HG03520 (cell line): ENCODE measurements around the gene MOB3B.
"Not testable (repeated sequence)": the region's sequence is repeated elsewhere in the genome, so short reads cannot be mapped to it uniquely, and the experiment has no call there.

Experiments used
- ATAC-seq: cut with Tn5 transposase; IDR thresholded peaks from one replicate; pipeline ENCODE4 v1.9.1; 2021; ENCODE audit warnings: mild to moderate bottlenecking, moderate library complexity; ENCODE audit not compliant: unreplicated experiment

MOB3B gene

DNA sequence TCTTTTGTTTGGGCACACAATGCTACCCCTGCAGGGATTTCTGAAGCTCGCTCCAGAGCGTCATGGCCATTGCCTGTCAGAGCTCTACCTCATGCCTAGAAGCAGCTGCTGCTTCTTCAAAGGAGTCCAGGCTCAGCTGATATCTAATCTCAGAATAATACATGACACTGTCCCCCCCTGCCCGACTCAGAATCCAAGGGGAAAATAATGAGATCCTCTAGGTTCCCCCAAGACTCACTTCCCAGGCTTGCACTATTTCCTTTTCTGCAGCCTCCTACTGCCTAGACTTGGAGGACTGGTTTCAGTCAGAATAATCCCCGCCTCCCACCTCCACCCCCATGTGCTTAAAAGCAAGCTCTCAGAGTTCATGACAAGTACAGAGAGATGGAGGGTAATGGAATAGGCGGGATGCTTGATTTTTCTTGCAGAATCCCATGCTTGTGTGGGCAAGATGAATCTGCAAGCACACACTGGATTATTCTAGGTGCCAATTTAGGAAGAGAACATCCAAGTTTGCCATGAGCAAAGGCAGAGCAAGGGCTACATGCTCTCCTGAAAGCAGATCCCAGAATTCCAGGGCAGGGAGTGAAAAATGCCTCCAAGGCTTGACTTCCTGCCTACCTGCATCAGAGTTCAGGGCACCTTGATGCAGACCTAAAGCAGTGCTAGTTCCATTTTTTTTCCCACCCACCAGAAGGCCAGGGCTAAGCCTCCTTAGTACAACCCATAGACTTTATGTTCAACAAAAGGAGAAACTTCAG lies 102.9 kb downstream of the MOB3B start:
- ATAC-seq, result no peak

- no peak for ATAC-seq
Measured at GRCh38 chr9:27425827-27426510, 103.6 kb downstream of the MOB3B start.

DNA sequence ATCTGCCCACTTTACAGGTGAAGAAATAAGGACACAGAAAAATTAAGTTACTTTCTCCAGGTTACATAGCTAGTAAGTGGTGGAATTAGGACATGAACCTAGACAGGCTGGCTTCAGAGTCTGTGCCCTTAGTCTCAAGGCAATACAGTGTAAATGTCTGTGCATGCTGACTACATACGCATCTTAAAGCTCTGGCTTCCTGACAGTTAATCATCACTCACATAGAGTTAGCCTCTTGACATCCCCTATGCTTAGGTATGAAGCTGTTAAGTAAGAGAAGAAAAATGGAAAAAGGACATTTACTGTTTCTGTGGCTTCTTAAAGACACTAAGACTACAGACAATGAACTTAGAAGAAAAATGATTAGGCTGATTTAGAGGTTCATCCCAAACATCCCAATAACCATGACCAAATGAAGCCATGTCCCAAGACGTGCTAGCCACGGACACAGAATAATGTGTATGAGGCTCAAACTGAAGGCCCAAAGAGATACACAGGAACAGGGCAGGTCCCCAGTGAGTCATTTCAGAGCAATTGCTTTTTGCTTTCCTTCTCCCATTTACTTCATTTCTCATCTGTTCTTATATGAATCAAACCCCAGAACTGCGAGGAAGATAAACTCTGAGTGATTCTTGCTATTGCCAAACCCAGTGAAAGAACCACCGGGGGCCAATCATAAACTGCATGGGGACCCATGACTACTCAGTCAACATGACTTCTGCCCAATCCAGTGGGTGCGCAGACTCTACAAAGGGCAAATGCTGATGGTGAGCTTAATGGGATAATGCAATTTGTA lies 105.5 kb downstream of the MOB3B start:
- ATAC-seq, result no peak

DNA sequence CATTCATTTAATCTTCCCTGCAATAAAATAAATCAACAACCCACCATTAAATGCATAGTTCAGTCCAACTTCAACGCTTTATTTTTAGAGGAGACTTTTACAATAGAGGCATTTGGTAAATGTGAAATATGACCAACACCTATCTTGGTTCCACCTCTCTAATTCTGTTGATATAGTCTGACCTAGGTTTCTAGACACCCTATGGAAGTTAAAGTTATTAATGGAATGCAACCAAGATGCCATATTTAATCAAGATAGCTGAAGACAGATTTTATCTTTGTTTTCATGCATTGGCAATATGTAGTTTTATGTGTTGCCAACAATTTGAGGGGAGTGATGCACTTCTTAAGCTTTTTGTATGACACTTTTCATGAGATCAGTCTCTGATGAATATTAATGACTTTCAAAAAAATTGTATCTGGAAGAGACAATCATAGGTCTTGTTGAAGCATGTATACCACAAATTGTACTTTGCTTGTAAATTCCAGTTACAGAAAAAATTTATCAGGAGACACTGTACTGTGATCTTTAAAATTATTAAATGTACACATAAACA lies 107.3 kb downstream of the MOB3B start:
- no peak for ATAC-seq

GRCh38 chr9:27421577-27421976 lies 108.0 kb downstream of the MOB3B start:
- no peak for ATAC-seq

DNA sequence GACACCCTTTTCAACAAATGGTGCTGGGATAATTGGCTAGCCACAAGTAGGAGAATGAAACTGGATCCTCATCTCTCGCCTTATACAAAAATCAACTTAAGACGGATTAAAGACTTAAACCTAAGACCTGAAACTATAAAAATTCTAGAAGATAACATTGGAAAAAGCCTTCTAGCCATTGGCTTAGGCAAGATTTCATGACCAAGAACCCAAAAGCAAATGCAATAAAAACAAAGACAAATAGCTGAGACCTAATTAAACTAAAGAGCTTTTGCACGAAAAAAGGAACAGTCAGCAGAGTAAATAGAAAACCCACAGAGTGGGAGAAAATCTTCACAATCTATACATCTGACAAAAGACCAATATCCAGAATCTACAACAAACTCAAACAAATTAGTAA lies 110.1 kb downstream of the MOB3B start:
- ATAC-seq, result not testable (repeated sequence)

- ATAC-seq, result no peak
Measured at GRCh38 chr9:27414220-27414761, 115.3 kb downstream of the MOB3B start.

DNA sequence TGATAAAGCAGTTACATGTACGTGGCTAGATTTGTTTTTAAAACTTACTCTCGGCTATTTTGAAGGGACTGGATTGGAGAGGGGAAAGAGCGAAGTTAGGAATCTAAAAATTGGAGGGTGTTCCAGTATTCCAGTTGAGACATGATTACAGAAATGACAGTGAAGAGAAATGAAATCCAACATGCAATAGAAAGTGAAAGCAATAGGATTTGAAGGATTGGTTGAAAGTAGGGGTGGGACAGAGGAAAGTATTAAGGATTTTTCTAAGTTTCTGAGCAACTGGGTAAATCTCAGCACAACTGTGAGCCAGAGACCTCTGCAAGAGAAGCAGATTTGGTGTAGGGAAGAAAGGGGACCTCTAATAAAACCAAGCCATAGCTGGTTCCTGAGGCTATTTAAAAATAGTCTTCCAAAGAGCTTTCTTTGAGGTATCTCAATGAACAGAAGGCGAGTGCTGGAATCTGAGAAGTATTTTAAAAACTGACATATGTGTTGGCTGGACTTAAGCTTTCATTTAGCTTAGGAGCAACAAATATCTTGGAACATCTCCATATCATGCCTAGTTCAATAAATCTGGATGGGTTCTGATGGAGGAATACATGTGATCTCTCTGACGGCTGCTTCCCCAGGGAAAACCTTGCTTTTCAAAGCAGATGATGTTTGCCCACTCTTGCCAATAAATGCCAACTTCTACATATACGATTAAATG lies 115.9 kb downstream of the MOB3B start:
- ATAC-seq, result no peak

DNA sequence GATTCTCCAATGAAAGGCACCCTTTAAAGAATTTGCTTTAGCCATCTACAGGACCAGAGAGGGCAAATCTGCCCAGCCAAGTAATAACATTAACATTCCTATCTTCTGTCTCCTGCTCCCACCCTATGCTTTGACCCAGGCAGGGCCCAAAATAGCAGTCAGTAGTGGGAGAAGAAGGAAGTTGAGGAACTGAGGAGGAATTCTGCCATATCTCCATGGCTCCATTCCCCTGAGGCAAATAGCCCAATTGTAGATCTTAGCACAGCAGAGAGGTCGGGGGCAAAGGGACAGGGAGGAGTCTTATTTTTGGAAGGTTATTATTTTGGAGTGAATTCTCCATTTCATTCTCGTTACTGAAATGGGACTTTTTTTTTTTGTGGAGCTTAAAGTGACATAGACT lies 116.7 kb downstream of the MOB3B start:
- ATAC-seq, result no peak

DNA sequence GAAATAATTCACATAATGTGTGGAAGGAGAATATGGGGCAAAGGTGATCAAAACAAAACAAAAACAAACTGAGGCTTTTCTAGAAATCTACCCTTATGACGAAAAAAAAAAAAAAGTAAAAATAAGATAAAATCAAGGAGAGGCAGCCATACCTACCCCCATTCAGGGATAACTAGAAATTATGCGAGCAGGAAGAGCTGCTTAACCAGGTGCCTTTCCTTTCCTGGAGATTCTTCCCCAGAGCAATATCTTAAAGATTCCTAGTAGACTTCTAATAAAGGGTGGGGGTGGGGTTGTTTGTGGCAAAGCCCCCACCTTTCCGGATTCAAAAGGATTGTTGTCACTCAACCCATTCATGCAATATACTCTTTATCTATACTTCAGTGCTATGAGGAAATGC lies 117.5 kb downstream of the MOB3B start:
- no peak for ATAC-seq

- no peak for ATAC-seq
Measured at GRCh38 chr9:27408482-27408881, 121.1 kb downstream of the MOB3B start.

GRCh38 chr9:27408001-27408400 lies 121.6 kb downstream of the MOB3B start:
- no peak for ATAC-seq

DNA sequence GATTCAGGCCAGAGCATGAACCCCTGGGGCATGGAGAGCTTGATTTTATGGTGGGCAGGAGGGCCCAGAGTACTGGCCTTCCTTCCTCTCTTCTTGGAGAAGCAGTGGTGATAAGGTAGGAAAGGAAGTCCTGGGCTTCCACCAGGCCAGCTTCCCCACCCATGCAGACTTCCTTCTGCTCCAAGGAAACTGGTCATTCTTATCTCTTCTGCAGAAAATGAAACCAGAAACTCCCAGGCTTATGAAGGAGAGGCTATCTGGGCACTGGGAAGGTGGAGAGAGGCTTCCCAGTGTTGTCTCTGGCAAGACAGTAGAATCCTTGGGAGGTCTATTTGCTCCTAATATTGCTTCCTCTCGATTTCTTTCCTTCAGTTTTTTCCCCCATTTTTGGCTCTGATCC lies 122.1 kb downstream of the MOB3B start:
- ATAC-seq, result no peak

DNA sequence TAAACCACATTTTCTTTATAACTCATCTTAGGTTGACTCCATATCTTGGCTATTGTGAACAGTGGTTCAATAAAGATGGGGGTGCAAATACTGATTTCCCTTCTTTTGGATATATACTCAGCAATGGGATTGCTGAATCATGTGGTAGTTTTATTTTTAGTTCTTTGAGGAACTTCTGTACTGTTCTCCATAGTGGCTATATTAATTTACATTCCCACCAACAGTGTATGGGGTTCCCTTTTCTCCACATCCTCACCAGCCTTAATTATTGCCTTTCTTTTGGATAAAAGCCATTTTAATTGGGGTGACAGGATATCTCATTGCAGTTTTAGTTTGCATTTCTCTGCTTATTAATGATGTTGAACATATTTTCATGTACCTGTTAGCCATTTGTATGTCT lies 125.0 kb downstream of the MOB3B start:
- no peak for ATAC-seq

GRCh38 chr9:27402626-27403025 lies 127.0 kb downstream of the MOB3B start:
- no peak for ATAC-seq

- no peak for ATAC-seq
Measured at GRCh38 chr9:27400334-27400880, 129.2 kb downstream of the MOB3B start.

GRCh38 chr9:27398982-27399653 lies 130.5 kb downstream of the MOB3B start:
- no peak for ATAC-seq

- ATAC-seq, result no peak
Measured at GRCh38 chr9:27396495-27396894, 133.1 kb downstream of the MOB3B start.

- ATAC-seq, result no peak
Measured at GRCh38 chr9:27395484-27395921, 134.1 kb downstream of the MOB3B start.

DNA sequence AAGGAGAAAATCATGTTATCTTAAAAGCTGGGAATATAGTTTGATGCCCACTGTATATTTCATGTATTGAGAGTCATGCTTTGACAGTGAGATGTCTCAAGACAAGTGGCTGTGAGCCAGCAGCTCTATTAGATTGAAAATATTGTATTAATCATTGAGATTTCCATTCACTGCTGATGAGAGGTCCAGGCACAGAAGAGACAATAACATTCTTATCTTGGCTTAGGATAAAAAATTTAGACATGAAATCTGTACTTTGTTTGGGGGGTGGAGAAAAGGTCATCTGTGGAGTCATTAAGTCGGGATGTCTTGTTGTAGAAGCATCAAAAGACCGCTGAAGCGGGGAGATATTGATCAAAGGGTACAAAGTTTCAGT lies 134.8 kb downstream of the MOB3B start:
- ATAC-seq, result no peak
